ENCODE measurements around the gene SFXN1. TPM values are rescaled to one million over a fixed set of nuclear protein-coding genes. Genes with fewer than 3 reads are reported as not detected.

SFXN1 gene
- total RNA-seq, 1 donor from 2014 or later = 72.5 TPM

- DNase-seq = no peak
These were observed 64.0 kb downstream of the SFXN1 start for GRCh38 chr5:175542232-175542965.

GRCh38 chr5:175542966-175543235 is 64.5 kb downstream of the SFXN1 start:
- DNase-seq = no peak

DNA sequence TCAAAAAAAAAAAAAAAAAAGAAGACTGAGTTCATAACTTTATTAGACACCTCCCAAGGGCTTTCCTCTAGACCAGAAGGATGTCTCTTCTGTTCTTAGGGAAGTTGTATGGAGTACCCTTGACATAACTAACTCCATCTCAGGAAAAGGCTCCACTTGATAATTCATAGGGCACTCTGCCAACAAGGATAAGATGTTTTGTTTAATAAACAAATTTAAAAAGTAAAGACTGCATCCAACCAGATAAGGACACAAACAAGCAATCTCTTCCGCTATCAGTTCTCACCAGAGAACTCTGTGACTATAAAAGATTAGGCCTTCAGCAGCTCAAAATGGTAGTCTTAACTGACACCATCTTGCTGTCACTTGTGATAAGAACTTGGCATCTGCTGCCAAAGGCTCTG is 65.8 kb downstream of the SFXN1 start:
- no peak for DNase-seq

DNA sequence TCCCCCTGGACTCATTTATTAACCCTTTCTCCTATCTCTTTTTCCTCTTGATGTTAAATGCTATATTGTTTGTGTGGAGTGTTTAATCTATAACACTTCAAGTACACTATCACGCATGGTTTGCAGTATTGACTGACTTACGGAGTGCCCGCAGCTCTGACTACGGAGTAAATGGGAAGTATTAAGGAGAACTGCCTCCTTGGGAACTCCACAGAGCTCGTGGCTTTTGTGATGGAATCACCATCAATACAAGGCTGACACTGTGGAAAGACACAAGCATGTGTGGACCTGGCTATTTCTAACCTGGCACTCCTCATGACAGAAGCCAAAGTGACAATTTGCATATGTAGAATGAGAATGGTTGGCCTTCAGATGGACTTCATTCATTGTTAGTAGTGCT is 66.2 kb downstream of the SFXN1 start:
- DNase-seq = no peak

- no peak for DNase-seq
These were observed 69.5 kb downstream of the SFXN1 start for GRCh38 chr5:175547842-175548241.

DNA sequence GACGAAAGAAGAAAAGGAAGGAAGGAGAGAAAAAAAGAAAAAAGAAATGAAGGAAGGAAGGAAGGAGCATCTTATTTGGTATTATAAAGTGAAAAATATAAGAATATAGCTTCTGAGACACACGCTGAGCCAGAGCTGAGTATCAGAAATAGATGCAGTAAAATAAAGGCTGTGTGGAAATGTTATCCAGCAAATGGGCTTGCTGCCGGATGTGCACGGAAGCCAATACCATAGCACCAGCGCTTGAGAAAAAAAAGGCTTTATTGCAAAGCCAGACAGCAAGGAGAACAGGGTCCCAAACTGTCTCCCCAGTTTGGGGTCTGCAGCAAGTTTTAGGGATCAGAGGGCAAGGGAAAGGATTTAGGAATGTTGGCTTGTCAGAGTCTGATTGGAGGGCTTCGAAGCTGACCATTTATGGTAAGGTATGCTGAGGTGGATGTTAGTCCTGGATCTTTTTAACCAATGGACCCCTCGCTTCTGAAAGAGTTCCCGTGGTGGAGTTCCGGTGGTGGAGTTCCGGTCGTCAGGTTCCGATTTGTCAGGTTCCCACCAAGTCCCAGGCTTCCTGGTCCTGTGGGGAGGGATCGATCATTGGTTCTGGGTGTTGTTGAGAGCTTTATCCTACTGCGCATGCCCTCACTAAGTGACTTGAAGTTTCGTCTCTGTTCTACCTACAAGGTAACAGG is 70.4 kb downstream of the SFXN1 start:
- DNase-seq = peak; percentile 27

DNA sequence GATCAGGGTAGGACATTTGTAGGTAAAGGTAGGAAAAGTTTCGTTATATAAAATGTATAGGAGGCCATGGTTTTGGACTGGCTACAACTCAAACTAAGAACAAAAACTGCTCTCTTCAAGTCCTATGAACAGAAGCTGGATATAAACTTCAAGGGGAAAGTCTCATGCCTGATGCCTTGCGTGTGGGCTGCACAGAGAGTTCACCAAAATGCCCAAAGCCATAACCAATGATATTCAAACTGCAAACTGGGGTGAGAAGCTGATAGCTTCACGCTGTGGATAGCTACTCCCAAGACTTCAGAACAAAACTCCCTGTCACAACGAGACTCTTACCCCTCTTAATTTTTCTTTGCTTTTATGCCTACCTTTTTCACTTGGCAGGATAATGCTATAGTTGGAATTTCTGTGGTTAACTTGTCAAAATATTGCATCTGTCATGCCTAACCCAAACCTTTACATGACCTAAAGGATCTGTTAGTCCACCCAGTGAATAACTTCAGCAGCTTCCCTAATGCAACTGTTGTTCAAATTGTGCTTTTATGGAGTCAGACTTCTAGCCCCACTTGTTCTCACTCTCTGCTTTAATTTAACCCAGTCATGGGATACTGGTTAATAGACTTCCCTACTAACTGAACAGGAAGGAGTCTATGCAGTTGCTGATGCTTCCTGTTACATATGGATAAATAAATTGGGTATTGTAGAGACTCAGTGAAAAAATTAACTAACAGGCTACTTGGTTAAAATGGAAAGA is 71.9 kb downstream of the SFXN1 start:
- DNase-seq = no peak

GRCh38 chr5:175551266-175551665 is 72.9 kb downstream of the SFXN1 start:
- DNase-seq = no peak

DNA sequence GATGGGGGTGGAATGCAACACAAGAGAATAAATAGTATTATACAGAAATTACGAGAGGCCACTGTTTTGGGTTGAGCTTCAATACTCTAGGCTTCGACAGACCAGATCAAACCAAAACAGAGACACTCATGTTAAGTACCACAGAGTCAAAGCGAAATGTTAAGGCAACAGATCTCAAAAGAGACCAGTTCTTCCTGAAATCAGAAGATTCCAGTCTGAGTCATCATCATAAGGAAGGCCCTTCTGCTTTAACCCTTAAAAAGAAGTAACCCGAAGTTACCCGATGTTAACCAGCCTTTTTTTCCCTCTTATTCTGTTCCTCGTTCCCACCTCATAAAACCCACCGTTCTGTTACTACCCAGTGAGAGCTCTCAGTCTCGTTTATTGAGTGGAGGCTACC is 75.9 kb downstream of the SFXN1 start:
- no peak for DNase-seq

DNA sequence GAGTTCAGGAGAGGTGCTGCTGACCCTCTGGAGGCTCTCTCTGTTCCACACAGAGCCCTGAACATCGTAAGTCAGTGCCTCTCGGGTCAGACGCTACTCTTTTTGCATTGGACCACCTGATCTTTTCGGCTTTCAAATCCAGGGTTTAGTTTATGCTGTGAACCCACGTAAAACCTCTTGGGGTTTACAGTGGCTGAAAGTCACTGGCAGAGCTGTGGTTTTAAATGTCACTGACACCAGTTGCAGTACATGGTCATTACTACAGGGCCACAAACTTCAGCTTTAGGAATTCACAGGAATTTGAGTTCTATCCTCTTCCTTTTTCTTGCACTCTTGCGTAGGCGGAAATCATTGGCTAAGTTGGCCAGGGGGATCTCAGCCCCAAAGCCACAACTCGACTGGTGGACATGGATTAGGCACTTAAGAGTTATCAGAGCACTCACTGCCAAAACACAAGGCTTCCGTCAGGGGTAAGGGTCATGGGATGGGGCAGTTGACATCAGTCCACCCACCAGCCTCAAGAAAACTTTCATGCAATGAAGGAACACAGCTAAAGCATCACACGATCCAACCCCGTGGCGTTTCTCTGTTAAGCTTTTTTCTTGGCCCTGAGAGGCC is 76.9 kb downstream of the SFXN1 start:
- DNase-seq = no peak

DNA sequence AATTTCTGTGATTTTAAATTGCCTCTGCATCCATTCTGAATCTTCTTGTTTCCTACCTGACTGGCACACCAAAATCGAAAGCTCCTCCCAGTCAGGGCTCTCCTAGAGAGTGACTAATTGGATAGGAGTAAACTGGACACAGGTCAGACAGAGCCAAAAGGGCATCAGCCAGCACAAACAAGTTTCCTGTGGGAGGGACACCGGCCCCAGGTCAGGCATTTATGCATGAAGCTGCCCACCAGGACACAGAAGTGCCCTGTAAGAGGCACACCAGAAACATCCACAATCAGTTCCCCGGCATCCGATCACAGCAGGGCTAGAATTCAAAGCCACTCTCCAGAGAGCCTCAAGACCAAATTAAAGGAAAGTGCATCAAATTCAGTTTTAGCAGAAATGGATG is 78.4 kb downstream of the SFXN1 start:
- DNase-seq = no peak

GRCh38 chr5:175557778-175558177 is 79.4 kb downstream of the SFXN1 start:
- no peak for DNase-seq

DNA sequence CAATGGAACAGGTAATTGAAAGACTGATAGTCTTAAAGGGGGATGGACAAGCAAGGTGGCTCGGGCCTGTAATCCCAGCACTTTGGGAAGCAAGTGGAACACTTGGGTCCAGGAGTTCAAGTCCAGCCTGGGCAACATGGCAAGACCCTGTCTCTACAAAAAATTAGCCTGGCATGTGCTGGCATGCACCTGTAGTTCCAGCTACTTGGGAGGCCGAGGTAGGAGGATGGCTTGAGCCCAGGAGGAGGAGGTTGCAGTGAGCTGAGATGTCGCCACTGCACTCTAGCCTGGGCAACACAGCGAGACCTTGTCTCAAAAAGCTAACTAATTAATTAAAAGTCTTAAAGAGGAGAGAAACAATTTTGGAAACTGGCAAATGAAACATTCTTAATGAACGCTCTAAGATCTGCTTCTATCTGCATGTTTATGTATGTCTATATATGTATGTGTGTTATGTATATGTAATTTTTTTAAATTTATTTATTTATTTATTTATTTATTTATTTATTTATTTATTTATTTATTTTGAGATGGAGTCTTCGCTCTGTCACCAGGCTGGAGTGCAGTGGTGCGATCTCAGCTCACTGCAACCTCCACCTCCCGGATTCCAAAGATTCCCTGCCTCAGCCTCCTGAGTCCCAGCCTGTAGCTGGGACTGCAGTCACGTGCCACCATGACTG is 80.6 kb downstream of the SFXN1 start:
- DNase-seq = no peak

DNA sequence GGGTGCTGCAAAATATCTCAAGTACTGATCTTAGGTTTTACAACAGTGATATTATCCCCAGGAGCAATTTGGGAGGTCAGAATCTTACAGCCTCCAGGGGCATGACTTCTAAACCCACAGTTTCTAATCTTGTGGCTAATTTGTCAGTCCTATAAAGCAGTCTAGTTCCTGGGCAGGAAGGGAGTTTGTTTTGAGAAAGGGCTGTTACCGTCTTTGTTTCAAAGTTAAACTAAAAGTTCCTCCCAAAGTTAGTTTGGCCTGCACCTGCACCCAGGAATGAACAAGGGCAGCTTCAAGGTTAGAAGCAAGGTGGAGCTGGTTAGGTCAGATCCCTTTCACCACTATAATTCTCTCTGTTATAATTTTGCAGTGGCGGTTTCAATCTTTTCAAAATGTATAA is 81.7 kb downstream of the SFXN1 start:
- no peak for DNase-seq

DNA sequence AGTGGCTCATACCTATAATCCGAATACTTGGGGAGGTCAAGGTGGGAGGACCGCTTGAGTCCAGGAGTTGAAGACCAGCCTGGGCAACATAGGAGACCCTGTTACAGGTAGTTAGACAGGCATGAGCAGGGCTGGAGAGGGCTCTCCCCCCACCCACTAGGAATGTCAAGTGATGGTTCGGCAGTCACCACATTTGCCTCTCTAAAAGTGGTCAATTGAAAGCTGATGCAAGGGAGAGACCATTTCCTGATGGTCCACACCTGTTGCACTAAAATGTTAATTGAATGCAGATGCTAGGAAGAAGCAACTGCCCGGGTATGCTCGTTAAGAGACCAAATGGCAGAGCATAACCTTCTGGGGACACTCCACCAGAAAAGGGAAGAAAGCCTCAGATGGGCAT is 82.7 kb downstream of the SFXN1 start:
- no peak for DNase-seq

DNA sequence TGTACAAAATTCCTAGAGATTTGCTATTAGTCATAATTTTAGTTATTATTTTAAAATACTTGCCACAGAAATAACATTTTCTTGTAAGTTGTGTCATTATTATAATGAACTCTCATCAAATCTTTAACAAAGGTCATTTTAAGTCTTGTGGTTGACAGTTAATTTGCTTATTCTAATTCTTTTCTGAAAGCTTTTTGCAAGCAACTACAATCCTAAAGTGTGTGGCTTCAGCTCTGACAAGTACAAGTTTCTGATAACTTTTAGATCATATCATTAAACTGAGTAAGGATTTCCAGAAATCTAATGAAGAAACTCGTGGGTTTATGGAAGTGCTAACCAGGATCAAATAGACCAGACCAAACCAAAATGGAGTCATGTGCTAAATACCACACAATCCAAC is 86.4 kb downstream of the SFXN1 start:
- no peak for DNase-seq

DNA sequence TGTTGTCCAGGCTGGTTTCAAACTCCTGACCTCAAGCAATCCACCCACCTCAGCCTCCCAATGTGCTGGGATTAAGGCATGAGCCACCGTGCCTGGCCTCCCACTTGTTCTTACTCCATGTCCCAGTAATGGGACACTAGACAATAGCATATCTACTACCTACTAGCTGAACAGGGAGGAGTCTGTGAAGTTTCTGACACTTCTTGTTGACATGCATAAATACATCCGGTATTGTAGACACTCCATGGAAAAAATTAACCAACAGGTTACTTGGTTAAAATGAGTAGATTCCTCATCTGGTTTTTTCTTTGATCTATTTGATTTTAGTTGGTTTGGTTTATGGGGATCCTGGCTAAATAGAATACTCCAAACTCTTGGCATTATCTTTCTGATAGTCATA is 88.3 kb downstream of the SFXN1 start:
- no peak for DNase-seq

GRCh38 chr5:175567954-175568353 is 89.6 kb downstream of the SFXN1 start:
- no peak for DNase-seq

DNA sequence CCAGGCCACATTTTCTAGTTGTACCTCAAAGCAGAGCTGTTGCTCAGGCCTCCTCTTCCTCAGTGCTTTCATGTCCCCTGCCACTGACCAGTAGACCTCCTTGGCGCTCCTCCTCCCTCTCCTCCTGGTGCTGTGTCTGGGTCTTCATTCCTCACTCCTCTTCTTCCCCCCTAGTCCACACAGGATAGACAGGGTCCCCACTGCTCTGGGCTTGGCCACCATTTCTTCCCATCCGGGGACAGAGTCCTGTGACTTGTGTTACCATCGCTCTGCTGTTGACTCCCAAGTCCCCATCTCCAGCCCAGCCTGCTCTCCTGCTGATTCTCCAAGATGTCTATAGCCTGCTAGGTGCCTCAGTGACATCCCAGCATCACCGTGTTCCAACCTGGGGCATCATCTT is 91.3 kb downstream of the SFXN1 start:
- DNase-seq = no peak

DNA sequence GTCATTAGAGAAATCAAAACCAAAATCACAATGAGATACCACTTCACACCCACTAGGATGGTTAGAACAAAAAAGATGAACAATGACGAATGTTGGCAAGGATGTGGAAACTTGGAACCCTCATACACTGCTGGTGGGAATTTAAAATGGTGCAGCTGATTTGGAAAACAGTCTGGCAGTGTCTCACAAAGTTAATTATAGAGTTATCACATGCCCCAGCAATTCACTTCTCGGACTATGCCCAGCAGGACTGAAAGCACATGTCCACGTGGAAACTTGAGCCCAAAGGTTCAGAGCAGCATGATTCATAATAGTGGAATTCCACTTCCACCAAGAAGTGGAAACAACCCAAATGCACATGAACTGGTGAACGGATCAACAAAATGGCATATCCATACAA is 94.5 kb downstream of the SFXN1 start:
- DNase-seq = no peak

GRCh38 chr5:175573493-175574269 is 95.3 kb downstream of the SFXN1 start:
- DNase-seq = no peak

DNA sequence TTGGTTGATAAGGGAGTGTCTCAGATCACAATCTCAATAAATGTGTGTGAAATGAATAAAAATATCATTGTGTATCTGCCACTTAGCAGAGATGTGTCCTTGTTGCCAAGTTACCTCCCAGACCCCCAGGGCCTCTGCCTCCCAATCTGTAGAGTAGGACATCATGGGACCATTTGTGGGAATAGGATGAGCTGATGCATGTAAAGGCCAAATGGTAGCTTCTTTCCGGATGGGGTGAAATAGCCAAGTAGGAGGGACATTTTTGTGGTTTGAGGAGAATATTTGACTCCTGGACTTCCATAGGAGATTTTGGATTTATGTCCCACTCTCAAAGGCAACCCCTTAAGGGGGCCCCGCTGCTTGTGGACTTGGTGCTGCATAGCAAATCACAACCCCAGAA is 96.9 kb downstream of the SFXN1 start:
- no peak for DNase-seq

Measured in occipital lobe (tissue), 2 donors.